HG03103 (cell line): ENCODE measurements around the gene OR1Q1.
"Not testable (repeated sequence)": the region's sequence is repeated elsewhere in the genome, so short reads cannot be mapped to it uniquely, and the experiment has no call there.

ENCODE experiments used
- ATAC-seq: cut with Tn5 transposase; IDR thresholded peaks from one replicate; pipeline ENCODE4 v1.9.1; 2021; ENCODE audit warnings: low read depth; ENCODE audit not compliant: unreplicated experiment

Gene OR1Q1

GRCh38 chr9:122614362-122614761 is at the start of gene OR1Q1:
OR1Q1 (plus strand) TSS chr9:122614738; CDS start chr9:122614738, 0 bp downstream.
- no peak for ATAC-seq

- no peak for ATAC-seq
Observed at GRCh38 chr9:122567901-122568300, 46.6 kb upstream of the OR1Q1 start.

GRCh38 chr9:122572456-122572855 is 42.1 kb upstream of the OR1Q1 start:
- no peak for ATAC-seq

GRCh38 chr9:122579874-122580273 is 34.7 kb upstream of the OR1Q1 start:
- ATAC-seq, result no peak

- ATAC-seq, result no peak
Observed at GRCh38 chr9:122580360-122580759, 34.2 kb upstream of the OR1Q1 start.

- not testable (repeated sequence) for ATAC-seq
Observed at GRCh38 chr9:122583284-122583683, 31.3 kb upstream of the OR1Q1 start, which contains the start of gene OR1L8. OR1L8 (minus strand) TSS chr9:122583384; CDS start chr9:122568477, 14,907 bp downstream.

- ATAC-seq, result no peak
Observed at GRCh38 chr9:122605691-122606090, 8.8 kb upstream of the OR1Q1 start.

- ATAC-seq, result no peak
Observed at GRCh38 chr9:122606587-122606986, 8.0 kb upstream of the OR1Q1 start.

GRCh38 chr9:122609804-122610203 is 4.7 kb upstream of the OR1Q1 start:
- no peak for ATAC-seq

GRCh38 chr9:122619996-122620395 is 5.5 kb downstream of the OR1Q1 start:
- ATAC-seq, result no peak

GRCh38 chr9:122642226-122642625 is 27.7 kb downstream of the OR1Q1 start:
- ATAC-seq, result no peak

GRCh38 chr9:122656378-122656777 is 41.8 kb downstream of the OR1Q1 start:
- no peak for ATAC-seq

- ATAC-seq, result no peak
Observed at GRCh38 chr9:122657527-122657926, 43.0 kb downstream of the OR1Q1 start, which contains the start of gene OR1B1. OR1B1 (minus strand) TSS chr9:122657627.

- ATAC-seq, result no peak
Observed at GRCh38 chr9:122661416-122661815, 46.9 kb downstream of the OR1Q1 start, which contains the start of gene OR1L1. OR1L1 (plus strand) TSS chr9:122661716; CDS start chr9:122661716, 0 bp downstream.
